ENCODE data around the gene LEPROT.
"Not testable (repeated sequence)": the region's sequence is repeated elsewhere in the genome, so short reads cannot be mapped to it uniquely, and the experiment has no call there.

Gene LEPROT

DNA sequence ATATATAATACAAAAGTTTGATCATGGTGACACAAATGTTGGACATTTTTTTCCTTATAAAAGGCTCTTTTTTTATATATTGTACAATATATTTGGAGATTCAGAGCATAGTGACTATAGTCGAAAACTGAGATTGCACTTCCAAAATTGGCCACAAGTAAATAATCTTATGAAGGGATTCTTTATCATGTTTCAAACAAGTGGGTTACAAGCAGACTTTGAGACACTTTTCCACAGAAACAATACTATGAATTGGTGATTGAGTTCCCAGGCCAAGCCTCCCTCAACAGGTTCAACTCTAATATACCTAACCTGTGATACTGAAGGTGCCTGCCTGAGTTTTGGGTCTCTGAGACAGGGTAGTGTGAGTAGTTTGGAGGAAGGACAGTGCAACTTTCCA, 13.8 kb downstream of the LEPROT start:
- intact Hi-C loops (cut with DNase I): no loop called here
- no peak for DNase-seq

DNA sequence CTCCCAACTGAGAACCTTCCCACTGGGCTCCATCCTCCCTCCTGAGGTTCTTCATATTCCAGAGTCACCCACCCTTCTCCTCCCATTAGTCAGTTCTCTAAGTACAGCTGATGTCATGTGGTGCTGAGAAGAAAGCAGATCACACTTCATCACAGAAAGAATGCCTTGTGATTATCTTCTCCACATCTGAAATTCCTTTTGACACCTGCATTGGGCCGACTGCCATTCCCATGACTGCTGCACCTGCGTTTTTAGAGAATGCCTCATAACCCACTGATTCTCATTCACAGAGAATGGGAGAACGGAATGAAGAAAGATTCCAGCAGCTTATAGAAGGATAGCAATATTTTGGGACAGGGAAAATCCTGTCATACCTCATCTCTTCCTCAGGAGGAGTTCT, 14.3 kb downstream of the LEPROT start:
- intact Hi-C loops (cut with DNase I): no loop called here
- DNase-seq: no peak

DNA sequence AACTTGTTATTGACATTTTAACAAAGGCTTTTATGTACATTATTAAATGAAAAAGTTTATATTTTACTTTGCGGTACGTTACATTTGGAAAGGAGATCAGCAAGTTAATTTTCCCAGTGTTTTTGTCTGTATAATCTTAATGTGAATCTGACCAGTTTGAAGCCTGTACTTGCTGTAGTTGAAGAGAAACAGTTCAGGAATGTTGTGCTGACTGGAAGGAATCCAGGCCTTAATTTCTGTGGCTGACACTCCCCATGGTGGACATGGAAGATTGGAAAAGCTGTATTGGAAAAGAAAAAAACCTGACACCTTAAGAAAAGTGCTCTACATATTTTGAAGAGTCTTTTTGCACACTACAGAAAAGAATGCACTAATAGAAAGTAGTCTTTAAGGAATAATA, 15.5 kb downstream of the LEPROT start:
- intact Hi-C loops (cut with DNase I): no loop called here
- no peak for DNase-seq

DNA sequence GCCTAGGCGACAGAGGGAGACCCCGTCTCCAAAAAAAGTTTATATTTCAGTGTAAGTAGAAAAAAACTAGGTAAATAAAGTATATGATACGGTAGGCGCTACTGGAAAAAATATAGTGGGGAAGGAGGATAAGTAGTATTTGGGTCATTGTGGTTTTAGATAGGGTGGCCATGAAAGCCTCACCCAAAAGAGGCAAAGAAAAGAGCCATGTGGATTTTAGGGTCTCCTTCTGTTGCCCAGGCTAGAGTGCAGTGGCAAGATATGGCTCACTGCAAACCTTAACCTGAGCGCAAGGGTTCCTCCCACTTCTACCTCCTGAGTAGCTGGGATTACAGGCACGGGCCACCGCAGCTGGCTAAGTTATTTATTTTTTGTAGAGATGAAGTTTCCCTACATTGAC, 17.1 kb downstream of the LEPROT start:
- intact Hi-C loops (cut with DNase I): no loop called here
- DNase-seq: no peak

DNA sequence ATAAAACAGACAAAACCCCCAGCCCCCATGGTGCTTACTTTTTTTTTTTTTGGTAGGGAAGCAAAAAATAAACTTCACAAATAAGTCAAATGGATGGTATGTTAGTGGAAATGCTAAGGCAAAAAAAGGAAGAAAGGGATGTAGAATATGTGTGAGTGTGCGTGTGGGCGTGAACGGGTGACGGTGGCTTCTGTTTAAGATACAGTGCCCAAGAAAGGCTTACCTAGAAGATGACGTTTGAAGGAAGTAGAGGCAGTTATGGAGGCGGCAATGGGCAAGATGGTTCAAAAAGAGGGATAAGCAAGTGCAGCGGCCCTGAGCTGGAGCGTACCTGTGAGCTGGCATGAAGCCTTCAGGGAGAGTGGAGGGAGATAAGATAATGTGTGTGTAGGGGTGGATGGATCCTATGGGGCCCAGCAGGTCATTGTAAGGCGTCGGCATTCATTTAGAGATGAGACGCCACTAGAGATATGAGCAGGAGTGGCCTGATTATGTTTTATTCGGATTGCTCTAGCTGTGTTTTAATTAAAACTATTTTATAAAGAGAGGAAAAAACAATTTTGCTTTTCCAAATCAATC, 19.9 kb downstream of the LEPROT start:
- DNase-seq: peak in 1 of 10 donors; percentile 57
- intact Hi-C loops (cut with DNase I): loop anchor here (10.0 kb wide), 1 partner anchor 494 kb away; no protein-coding TSS in a partner anchor

DNA sequence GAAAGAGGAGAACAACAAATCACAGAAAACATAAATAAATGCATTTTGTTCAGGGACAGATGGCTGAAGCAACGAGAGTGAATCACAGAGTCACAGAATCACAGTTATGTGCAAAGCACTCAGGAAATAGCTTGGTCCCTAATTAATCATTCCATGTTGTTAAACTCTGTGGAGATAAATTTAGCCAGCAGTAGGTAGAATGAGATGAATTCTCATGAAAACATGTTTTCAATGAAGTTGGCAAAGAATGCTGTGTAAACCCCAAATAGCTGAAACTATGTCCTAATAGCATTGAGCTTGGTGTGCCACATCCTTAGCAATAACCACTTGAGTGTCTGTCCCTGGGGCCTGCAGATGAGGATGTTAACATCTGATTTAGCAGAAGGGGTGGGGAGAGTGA, 20.4 kb downstream of the LEPROT start:
- intact Hi-C loops (cut with DNase I): loop anchor here (10.0 kb wide), 1 partner anchor 494 kb away; no protein-coding TSS in a partner anchor
- no peak for DNase-seq

DNA sequence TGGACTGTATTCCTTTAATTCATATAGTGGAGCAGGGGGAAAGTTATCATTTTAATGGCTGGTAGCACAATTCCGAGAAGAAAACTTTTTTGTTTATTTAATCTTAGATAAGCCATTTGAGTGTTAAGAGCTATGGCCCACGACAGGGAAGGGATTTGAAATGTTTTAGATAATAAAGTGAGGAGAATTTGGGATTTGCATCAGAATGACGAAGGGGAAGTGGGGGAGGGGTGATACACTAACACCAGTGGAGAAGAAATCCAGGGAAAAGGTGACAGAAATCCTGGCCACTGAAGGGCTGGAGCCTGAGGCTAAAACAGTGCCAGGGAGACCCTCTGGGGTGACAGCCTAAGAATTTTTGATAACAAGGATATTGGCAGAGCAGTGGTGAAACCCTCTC, 21.0 kb downstream of the LEPROT start:
- DNase-seq: no peak
- intact Hi-C loops (cut with DNase I): loop anchor here (10.0 kb wide), 1 partner anchor 493 kb away; no protein-coding TSS in a partner anchor

DNA sequence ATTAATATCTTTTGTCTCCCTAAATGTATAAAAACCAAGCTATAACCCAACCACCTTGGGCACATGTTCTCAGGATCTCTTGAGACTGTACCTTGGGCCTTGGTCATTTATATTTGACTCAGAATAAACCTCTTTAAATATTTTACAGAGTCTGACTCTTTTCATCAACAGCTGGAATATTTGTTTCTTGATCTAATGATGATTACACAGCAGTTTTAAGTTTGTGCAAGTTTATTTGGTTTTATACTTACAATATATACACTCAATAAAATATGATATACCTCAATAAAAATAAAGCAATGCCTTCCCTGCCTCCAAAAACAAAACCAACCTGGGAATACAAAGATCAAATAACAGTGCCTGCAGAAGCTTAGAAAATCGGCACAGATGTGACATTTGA, 22.0 kb downstream of the LEPROT start:
- intact Hi-C loops (cut with DNase I): loop anchor here (10.0 kb wide), 1 partner anchor 492 kb away; no protein-coding TSS in a partner anchor
- no peak for DNase-seq

DNA sequence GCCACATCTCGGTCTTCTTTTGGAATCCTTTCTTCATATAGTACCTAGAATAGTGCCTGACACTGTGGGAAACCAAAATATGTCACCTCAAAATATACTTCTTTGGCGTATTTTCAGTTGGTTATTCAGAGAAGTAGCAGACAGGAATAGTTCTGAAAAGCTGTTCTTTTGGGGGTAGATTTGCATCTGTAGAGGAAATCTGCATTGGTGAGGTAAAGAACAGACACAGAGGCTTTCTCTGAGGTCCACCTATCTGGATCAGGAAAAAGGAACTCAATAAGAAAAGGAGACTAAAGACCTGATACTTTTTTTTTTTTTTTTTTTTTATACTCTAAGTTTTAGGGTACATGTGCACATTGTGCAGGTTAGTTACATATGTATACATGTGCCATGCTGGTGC, 23.2 kb downstream of the LEPROT start:
- DNase-seq: no peak
- intact Hi-C loops (cut with DNase I): loop anchor here (10.0 kb wide), 1 partner anchor 491 kb away; no protein-coding TSS in a partner anchor

DNA sequence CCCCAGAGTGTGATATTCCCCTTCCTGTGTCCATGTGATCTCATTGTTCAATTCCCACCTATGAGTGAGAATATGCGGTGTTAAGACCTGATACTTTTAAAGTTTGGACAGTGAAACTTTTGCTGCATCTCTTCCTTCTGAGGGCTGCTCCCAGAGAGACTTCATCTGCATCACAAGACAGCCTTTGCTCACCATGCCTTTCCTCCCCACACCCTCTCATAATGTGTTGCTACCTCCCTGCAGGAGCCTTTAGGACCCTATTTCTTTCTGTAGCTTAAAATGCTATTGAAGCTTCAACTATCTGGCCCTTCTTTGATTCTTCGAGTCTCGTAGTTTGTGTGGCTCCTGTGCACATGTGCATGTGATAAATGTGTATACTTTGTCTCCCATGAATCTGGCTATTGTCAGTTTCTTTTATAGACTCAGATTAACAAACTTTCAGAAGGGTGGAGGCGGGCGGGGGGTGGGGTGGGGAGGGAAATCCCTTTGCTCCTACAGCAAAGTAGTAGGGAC, 23.7 kb downstream of the LEPROT start:
- DNase-seq: no peak
- intact Hi-C loops (cut with DNase I): loop anchor here (10.0 kb wide), 1 partner anchor 491 kb away; no protein-coding TSS in a partner anchor

DNA sequence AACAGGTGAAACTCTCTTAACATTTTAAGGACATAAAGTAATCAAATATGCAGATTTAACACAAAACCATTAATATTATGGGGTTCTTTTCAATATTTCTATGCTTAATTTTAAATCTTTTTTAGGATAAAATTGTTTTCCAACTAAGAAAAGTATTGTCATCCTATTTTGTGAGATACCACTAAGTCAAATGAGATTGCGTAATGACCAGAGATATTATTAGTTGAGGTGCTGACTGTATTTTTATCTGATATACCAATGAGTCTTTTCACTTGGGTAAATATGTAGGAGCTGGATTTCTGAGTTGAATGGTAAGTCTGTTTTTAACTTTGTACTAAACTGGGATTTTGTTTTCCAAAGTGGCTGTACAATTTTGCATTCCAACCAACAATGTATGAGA, 25.4 kb downstream of the LEPROT start:
- intact Hi-C loops (cut with DNase I): loop anchor here (10.0 kb wide), 1 partner anchor 489 kb away; no protein-coding TSS in a partner anchor

DNA sequence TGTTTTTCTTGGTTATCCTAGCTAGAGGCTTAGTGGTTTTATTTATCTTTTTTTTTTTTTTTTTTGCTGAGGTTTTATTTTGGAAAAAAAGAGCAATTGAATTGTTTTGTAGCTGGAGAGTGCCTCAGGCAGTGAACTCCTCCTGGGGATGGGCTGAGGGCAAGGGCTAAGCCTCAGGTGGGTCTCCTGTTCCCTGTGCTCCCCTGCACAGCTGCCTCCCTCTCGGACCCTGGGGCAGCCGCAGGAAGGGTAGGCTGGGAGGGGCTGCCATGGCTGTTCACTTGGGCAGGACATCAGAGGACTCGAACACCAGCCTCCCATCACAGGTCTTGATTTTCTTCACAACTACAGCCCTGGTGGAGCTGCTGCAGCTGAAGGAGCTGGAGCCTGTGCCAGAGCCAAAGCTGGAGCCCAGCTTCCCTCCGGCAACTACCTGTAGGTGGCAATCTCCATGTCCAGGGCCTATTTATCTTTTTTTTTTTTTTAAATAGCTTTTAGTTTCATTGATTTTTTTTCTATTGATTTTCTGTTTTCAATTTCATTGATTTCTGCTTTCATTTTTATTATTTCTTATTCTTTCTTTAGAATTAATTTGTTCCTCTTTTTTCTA, 28.9 kb downstream of the LEPROT start:
- peak in 1 of 10 donors; percentile 63 for DNase-seq
- intact Hi-C loops (cut with DNase I): loop anchor here (10.0 kb wide), 1 partner anchor 485 kb away; no protein-coding TSS in a partner anchor

More for the DNA sequence above, 25.4 kb downstream of the LEPROT start:
- DNase-seq: no peak

DNA sequence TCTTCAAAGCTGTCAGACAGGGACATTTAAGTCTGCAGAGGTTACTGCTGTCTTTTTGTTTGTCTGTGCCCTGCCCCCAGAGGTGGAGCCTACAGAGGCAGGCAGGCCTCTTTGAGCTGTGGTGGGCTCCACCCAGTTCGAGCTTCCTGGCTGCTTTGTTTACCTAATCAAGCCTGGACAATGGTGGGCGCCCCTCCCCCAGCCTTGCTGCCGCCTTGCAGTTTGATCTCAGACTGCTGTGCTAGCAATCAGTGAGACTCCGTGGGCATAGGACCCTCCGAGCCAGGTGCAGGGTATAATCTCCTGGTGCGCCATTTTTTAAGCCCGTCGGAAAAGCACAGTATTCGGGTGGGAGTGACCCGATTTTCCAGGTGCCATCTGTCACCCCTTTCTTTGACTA, 35.2 kb downstream of the LEPROT start:
- intact Hi-C loops (cut with DNase I): not testable (repeated sequence)

DNA sequence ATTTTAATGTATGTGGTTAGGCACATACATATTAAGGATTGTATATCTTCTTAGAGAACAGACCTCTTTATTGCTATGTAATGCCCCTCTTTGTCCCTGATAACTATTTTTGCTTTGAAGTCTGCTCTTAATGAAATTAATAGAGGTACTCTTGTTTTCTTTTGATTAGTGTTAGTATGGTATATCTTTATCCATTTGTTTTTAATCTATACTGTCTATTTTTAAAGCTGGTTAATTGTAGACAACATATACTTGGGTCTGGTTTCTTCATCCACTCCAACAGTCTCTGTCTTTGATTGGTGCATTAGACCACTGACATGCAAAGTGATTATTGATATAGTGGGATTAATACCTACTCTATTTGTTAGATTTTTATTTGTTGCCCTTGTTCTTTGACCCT, 36.0 kb downstream of the LEPROT start:
- intact Hi-C loops (cut with DNase I): no loop called here
- no peak for DNase-seq

More for the DNA sequence above, 35.2 kb downstream of the LEPROT start:
- DNase-seq: not testable (repeated sequence)

DNA sequence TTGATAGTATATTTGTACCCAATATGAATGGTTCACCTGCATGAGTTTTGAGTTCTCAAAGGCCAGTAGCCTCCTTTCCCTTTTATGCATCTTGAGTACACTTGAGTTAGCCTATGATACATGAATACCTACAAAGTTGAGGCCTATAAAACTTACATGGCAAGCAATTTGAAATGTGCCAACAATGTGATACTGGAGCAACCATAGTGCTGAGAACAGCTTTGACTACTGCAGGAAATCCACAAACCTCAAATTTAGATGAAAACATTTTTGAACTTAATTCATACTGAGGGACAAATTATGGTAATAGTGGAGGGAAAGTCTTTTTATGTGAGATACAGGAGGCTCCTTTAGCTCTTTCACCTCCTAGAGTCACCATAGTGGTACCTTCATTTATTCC, 37.4 kb downstream of the LEPROT start:
- no peak for DNase-seq

DNA sequence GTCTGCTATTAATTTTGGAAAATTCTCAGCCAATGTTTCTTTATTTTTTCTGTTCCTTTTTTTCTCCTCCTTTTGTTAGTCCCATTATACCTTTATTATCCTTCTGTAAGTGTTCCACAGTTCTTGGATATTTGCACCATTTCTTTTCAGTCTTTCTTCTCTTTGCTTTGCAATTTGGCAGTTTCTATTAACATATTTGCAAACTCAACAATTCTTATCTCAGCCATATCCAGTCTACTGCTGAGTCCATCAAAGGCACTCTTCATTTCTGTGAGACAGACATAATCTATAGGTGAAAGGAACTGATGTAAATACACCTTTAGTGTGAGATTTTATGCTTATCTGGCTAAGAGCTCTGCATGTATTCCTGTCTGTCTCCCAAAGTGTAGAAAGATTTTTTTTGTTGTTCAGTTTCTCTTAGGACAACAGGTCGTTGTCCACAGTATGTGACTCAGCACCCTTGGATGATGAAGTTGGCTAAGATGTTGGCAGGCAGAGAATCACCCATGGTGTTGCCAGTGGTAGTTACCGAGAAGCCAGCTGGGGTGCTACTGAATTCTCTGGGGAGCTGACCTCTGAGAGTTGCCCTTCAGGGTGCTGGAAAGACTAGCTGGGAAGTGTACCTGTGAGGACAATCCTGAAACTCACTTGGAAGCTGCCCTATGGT, 38.4 kb downstream of the LEPROT start:
- intact Hi-C loops (cut with DNase I): no loop called here
- DNase-seq: no peak

More for the DNA sequence above, 37.4 kb downstream of the LEPROT start:
- intact Hi-C loops (cut with DNase I): no loop called here

DNA sequence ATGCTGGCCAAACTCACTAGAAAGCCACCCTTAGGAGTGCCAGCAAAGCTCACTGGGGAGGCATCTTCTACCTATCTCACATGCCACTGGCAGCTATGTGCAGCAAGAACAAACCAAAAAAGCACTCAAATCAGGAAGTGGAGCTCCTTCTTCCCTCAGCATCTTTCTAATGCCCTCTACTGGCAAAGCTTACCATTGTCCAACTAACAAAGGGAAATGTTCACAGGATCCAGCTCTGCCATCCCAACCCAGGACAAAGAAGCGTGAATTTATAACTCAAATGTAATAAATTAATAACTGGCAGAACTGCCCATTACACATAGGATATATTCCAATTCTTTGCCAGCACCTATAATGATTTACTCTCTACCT, 38.9 kb downstream of the LEPROT start:
- no peak for DNase-seq
- intact Hi-C loops (cut with DNase I): no loop called here

DNA sequence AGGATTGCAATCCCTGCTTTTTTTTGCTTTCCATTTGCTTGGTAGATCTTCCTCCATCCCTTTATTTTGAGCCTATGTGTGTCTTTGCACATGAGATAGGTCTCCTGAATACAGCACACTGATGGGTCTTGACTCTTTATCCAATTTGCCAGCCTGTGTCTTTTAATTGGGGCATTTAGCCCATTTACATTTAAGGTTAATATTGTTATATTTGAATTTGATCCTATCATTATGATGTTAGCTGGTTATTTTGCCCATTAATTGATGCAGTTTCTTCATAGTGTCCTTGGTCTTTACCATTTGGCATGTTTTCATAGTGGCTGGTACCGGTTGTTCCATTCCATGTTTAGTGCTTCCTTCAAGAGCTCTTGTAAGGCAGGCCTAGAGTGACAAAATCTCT, 45.4 kb downstream of the LEPROT start:
- intact Hi-C loops (cut with DNase I): not testable (repeated sequence)

DNA sequence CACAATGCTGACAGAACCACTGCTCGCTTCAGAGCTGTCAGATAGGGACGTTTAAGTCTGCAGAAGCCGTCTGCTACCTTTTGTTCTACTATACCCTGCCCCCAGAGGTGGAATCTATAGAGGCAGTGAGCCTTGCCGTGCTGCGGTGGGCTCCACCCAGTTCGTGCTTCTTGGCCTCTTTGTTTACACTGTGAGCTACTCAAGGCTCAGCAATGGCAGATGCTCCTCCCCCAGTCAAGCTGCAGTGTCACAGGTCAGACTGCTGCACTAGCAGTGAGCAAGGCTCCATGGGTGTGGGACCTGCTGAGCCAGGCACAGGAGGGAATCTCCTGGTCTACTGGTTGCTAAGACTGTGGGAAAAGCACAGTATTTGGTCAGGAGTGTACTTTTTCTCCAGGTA, 47.1 kb downstream of the LEPROT start:
- intact Hi-C loops (cut with DNase I): no loop called here
- DNase-seq: peak in 1 of 10 donors; percentile 70

More for the DNA sequence above, 45.4 kb downstream of the LEPROT start:
- DNase-seq: not testable (repeated sequence)

DNA sequence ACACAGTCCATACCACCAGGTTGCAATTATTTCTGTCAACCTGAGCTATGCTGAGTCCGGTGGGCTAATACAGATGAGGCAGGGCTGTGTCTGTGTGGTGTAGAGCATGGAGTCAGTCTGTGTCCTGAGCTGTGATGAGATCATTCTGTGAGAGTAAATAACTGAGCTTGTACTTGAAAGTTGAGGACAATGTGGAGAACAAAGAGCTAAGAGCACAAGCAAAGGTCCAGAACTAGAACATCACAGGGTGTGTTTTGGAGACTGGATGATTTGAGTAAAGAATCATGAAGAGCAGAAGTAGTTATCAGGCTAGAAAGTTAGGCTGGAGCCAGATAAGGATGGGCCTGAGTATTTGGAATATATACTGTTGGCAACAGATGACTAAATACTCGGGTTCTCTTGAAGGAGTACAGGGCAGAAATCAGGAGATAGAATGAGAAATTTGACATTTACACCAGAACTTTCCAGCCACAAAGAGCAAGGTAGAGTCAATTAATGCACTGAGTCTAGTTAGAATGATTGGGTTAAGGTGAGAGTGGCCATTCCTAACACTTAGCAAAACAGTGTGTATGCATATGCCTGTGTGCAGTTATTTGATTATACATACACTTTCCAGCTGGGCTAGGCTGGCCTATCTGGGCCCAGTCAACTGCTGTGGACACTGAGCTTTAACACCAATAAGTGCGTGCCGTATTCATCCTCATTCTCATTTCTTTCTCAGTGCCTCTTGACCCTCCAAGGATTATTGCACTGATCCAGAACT, 48.8 kb downstream of the LEPROT start:
- intact Hi-C loops (cut with DNase I): no loop called here
- DNase-seq: peak in 1 of 10 donors; percentile 29

Data from posterior cingulate gyrus (tissue), 11 donors.